Measurements from ENCODE around the gene SORBS1.

Gene SORBS1

DNA sequence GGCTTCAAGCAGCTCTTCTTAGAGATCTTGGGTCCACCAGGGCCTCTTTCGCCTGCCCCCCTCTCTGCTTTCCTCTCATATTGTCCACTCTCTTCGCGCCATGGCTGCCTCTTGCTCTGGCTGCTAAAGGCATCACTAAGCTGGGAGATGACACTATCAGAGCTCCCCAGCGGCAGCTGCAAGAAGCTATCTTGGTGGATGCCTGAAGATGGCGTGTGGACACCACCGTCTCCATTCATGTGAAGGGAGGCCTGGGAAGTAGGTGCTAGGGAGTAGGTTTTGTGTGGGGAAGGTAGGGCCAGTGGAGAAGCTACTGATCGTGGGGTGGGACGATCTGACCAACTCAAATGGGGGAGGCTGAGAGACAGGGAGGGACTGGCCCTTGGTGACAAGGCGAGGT lies 224.5 kb downstream of the SORBS1 start:
- no peak for DNase-seq

DNA sequence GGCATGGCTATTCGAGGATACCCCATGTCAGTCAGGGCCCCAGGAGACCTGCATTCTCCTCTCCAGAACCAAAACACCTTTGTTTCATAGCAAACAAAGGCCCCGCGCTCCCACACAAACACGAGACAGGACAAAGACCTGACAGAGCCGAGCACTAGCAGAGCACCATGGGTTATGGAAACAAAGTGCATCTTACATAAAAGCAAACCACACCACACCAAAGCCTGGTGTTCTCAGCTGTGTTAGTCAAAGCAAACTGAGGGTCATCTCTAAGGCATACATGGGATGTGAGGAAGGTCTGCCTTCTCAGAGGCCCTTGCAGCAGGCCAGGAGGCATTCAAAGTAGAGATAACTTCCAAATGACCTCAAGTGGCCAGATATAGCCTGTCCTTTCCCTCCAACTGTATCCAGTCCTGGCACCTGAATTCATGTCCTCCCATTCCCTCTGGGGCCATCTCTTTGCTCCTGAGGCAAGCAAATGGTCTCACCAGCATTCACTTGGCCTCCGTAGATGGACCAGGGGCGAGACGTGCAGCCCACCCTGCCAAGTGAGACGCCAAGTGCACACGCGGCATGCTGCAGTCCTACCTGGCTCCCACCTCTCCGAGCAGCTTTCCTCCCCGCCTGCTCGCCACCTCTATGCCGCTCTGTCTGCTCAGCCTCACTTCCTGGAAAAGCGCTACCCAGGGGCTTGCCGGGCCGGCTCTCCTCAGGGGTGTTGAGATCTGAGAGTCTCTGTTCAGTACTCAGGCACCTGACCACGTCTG lies 225.1 kb downstream of the SORBS1 start:
- no peak for DNase-seq

DNA sequence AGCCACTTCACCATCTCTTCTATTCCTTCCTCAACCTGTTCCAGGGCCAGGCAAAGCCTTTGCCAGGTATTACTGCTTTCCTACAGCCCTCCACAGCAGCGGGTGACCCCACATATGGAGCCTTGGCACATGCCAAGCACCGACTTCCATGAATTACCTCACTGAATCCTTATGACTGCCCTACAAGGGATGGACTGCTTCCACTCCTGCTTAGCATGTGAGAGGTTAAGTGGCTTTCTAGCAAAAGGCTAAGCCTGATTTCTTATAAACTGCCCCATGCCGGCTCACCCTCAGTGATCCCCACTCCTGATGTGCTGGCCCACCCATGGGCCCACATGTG lies 226.4 kb downstream of the SORBS1 start:
- no peak for DNase-seq

DNA sequence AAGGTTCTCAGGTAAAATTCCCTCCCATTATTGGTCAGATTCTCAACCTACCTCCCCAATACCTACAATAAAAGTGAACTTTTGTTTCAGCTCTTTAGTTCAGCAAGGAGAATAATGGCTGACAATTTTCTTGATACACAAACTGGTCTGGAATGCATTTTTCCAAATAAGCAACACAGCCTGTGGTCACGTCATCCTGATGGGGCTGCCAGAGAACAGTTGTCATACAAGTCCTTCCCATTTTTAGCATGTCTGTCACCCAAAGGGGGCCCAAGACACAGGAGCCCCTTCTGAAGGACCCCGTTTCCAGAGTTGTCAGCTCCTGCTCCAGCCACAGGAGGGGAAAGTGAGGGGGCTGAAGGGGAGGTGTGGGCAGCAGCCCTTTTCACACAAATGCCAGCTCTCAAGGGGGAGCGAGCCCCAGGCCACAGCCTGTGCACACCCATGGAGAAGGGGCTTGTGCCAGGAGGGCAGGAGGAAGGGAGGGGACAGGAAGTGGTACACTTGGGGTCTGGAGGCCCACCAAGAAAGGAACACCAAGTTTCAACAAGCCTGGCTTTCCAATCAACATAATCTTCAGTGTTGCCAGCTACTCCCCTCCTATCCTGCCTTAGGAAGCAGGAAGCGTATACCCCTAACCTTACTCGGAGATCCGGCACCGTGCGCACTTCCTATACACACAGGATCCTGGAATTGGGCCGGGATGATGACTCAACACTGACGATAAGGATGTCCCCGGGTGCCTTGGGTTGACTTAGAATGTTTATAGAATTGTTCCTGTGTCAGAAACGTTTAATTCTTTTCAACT lies 227.0 kb downstream of the SORBS1 start:
- DNase-seq = no peak

DNA sequence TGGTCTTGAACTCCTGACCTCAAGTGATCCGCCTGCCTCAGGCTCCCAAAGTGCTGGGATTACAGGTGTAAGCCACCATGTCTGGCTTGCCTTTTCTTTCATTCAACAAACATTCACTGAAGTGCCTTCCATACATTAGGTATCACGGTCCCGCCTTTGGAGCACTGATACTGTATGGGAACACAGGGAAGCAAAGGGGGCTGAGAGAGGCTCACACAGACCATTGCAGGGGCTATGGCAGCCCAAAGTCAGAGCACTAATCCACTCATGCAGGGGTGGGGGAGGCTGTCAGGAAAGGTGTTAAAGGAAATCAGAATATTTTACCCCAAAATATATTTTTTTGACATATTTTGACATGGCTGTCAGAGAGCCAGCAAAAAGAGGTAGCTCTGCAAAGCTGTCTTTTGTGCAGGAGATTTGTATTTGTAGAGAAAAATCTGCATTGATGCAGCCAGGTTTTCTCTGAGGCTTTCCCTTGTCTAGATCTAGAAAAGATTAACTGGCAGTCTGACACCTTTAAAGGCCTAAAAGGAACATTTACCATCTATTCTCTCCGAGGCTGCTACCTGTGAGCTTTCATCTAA lies 228.4 kb downstream of the SORBS1 start:
- no peak for DNase-seq

DNA sequence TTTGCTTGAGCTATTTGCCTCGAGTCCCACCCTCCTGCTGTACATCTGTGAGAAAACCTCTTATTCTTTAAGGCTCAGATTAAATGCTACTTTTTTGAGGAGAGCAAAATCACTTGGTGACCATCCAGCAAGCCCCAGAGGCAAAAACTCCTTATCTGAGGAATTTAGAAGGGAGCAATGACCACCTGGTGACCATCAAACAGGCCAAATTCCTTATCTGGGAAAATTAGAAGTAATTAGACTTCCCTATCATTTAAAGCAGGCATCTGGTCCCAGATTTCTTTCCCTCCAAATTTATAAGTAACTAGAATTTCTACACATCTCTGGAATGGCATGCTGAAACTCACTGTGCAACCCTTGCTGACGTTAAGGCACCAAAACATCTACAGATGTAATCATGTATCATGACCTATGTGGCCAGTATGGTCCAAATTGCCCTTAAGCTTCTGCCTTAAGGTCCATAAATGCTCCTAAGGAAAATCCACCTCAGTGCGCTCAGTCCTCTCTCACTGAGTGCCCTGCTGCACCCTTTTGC lies 229.5 kb downstream of the SORBS1 start:
- no peak for DNase-seq

DNA sequence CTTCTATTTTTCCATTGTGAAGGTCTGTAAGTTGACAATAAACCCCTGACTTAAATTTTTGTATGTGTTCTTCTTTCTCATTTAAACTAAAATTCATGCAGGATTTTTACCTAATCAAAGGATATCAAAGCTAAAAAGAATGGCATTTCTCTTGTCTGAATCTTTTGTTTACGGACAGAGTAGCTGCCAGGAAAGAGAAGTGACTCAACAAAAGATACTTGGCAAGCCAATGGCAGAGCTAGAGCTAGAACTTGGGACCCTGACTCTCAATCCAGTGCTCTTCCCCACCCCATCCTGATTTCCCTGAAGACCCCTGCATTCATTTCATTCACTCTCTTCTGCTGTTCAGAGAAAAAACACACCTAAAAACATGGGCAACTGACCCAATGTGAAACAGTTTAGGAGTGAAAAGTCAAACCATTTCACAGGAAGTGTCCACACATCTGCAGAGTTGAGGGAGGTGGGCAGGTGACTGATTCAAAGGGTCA lies 230.2 kb downstream of the SORBS1 start:
- DNase-seq = no peak

DNA sequence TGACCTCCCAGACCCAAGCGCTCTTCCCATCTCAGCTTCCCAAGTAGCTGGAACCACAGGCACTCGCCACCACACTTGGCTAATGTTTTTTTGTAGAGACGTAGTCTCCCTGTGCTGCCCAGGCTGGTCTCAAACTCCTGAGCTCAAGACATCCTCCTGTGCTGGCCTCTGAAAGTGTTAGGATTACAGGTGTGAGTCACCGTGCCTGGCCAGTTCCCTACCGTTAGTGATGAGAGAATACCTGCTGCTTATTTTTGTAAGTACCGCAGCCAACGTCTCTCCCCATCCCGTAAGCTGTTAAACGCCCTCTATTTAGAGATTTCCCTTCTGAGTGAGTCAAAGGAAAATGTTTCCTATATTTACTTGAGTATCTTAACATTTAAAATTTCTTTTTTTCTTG lies 231.9 kb downstream of the SORBS1 start:
- no peak for DNase-seq

DNA sequence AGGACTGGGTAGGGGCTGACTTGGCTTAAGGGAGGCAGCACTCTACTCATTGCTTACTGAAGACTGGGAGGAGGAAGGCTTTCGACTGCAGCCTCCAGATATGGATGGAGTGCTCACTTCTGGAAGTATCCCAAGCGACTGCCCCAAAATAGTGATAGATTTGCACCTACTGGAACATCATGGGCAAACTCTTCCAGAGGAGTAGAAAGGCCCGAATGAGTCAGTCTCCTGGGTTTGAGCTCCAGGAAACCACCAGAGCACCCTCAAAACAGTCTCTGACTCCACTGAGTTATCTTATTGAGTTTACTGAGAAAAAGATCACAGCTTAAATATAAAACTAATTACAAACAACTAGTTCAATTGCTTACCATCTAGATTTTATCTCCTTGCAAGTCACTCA lies 233.2 kb downstream of the SORBS1 start:
- no peak for DNase-seq

DNA sequence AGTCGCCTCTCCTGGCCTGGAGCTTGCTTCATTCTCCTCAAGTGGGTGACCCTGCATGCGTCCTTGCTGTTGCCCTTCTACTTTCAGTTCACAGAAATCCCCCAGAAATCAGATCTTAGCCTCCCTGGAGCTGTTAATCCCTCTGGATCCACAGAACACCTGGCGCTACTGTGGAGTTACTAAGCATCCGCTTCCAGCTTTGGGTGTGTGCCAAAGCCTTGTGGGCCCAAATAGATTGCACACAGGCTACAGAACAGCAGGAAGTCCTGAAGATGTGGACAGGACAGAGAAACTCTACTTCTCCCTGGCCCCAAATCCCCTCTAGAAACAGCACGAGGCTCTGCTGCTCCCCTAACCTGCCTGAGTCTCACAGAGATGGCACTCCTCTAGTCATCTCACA lies 233.8 kb downstream of the SORBS1 start:
- no peak for DNase-seq

DNA sequence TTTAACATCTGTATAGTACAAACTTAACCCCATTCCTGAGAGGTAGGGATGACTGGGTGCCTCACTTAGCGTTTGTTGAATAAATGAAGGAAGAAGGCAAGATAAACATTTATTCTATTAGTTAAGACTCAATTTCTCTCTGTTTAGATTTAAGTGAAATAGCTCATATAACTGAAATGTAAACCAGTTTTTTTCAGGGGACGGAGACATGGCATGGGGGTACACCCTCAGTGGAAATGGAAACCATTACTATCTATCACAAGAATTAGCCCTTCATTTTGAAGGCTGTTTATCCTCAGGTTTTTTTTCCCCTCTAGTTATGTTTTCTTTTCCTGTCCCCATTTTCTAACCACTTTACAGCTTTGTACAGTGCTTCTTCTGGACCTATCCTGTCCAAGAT lies 234.8 kb downstream of the SORBS1 start:
- DNase-seq = no peak

DNA sequence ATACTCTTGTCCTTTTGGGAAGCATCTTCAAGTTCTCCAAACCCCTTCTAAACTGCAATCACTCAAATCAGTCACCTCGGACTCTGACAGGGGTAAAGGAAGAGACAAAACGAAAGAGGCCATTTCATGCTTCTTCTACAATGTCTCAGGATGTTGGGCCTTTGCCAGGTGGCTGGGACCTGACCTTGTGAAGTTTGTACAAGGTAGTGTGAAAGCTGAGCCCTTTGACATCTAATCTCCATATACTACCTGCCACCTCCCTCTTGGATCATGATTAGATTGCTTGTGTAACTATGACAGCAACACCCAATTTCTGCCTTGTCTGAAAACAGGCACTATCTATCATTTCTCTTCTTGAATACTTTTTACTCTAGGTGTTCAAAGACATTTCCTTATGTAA lies 235.3 kb downstream of the SORBS1 start:
- no peak for DNase-seq

DNA sequence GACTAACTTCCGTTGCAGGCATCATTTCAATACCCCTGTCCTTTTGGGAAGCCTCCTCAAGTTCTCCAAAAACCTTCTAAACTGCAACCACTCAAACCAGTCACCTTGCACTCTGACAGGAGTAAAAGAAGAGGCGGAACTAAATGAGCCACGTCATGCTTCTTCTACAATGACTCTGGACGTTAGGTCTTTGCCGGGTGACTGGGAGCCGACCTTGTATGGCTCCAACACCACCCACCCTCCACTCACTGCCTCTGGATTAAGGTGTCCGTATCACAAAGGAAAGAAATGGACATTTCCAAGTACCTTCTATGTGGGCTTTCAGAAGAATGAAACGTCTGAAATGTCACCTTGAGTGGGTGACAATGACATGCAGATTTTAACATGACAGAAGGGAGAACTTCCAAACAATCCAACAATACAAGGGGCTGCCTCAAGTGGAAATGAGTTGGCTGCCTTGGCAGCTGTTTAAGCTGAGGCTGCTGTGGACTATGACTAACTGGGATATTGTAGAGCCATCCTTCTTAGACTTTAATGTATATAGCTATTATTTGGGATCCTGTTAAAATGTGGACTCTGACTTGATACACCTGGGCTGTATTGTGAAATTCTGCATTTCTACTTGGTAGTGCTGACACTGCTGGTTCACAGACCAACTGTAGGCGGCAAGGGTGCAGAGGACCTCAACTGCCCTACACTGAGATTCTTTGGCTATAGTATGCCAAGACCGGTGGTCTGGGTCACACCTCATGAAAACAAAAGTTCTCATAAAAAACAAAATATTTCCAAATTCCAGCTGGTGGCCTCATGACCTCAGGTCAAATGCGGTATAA lies 236.5 kb downstream of the SORBS1 start:
- no peak for DNase-seq

DNA sequence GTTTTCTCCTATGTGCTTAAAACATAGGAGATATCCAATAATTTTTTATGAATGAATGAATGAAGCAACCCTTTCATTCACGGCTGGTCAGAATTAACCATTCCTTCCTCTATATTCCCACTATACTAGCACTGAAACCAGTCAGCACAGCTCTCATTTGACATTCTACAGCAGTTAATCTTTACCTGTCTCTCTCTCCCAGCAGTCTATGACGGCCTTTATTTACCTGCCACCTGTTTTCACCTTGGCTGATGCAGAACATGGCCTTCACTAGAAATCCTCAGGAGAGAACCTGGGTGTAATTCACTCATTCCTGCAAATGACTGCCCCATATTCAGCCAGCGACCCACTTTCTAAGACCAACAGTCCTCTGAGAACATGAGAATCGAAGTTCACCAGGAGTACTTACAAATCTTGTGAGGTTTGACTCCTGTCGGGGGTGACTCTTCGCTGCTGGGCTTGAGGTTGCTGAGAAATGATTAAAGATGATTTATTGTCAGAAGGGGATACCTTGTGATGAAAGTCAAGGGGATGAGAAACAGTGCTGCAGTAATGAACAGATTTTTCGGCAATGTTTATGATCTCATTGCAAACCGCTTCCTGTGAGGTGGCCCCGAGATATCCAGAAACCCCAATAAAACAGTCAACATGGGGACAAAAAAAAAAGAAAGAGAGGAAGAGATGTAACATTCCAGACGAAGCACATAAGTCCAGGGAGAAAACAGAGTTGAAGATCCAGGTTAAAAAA lies 239.4 kb downstream of the SORBS1 start:
- no peak for DNase-seq

DNA sequence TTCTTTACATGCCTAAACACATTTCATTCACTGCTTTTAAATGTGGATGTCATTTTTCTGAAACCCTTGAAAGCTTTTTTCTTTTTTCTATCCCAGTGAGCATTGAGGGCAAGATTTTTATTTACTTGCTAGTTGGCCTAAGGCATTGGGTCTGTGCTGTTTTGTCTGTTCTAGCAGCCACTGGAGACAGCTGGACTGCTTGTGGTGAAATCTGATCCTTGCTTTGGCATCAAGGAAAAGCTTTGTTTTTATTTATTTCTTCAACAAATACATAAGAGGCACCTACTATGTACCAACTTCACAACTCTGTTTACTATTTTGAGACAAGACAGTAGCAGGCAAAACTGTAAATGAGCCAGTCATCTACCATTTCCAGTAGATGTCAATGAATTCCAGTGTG lies 241.9 kb downstream of the SORBS1 start:
- DNase-seq = no peak

DNA sequence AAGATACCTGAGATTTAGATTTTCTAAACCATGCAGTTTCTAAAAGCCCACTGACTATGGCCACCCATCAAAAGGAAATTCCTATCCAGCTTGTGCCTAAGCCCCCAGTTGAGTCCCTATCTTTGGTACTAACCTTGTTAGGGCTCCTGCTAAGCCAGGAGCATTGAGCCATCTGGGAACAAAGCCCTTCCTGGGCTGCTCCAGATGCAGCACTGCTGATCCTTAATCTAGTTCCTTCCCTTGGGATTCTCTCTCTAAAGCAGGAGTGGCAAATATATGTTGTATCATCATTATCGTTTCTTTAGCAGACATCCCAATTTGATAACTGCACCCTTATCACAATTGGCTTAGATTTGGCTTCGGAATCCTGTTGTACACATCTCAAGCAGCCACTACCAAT lies 245.7 kb downstream of the SORBS1 start:
- DNase-seq = no peak

DNA sequence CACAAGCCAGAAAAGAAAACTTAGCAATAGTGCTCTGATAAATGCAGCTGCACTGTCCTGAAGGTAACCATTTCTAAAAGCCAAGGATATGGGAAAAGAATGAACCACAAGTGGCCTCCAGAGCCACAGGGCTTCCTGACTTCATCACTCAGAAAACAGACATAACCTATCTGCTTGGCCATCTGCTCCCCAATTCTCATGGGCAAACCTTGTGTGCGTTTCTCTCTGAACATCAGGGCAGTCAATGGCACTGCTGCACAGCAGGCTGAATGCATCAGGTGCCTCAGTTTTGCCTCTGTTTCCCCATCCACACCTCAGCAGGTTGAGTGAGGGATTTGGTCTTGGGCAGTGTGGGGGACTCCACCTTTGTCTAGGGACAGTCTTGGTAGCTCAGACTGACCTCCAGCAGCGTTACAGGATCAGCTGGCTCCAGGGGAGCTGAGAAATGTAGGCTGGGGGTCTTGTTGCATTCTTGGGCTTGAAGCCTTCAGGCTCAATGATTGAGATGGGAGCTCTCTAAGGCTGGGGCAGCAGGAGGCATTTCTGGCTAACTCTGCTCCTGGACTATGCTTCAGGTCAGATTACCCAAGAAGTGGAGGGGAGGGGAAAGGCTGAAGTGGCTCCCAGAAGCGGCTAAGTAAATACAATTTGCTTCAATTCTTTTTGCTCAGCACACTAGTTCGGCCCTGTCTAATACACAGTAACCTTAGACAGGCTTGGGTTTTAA lies 246.8 kb downstream of the SORBS1 start:
- no peak for DNase-seq

DNA sequence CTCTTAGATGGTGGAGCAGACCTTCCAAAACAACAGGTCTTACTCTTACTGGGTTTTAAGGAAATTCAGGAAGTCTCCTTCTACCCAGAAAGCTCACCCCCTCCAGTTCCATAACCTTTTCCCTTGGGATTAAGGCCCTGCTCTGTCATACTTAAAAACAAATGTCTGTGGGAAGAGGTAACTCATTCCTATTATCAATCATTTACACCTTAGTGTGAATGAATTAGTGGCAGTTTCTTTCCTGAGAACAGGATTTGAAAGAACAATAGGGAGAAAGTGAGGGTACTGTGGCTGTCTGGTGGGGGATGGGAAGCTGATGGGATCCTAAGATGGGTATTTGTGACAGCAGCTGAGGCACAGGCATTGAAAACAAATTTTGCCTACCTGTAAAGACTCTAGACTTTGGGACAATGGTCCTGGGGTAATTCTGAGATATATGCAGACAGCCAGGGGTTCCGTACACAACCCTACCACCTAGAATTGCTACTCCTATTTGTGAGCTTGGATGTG lies 248.1 kb downstream of the SORBS1 start:
- DNase-seq = no peak

DNA sequence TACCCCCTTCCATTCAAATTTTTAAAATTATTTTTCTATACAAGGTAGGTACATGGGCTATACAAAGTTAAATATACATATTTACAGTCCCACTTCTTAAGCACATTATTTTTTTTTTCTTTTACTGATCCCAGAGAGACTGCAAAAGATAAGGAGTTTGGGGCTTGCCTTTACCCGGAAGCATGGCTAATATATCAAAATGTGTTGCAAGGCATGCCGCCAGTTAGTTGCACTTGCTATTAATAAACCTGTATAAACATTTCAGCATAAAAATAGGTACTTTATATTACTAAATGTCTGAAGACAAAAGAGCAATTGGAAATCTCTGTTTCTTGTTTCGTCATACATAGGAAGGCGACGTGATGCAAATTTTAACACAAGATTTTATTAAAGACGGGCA lies 248.9 kb downstream of the SORBS1 start:
- no peak for DNase-seq

DNA sequence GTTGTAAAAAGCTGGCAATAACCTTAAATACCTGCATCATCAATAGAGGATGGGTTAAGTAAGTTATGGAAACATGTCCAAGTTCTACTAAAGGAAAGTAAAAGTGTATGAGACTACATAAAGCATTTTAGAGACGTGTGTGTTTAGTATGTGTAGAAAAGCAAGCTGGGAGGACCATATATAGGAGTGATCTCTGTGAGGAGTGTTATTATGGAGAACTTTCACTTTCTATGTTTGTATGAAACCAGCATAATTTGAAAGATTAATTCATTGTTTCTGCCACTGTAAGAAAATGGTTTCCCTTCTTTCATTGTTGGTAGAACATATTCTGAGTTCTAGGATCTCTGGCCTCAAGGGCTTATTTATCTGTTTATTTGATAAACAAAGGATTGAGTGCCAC lies 251.2 kb downstream of the SORBS1 start:
- DNase-seq = no peak
